K562 (cell line): Measurements from ENCODE around the gene SDCCAG8. TPM values are rescaled to one million over a fixed set of nuclear protein-coding genes. Genes with fewer than 3 reads are reported as not detected.

Experiments
- ATAC-seq: fragments of 200-7000 bp; cut with Tn5 transposase; 3 replicates; pipeline ENCODE4 v1.9.1; 2020; ENCODE audit warnings: moderate library complexity
- BruUV-seq: library from RNA; stranded (reverse); fragments of 400-500 nt; replicated peaks from 2 replicates; lab custom pipeline; 2021; lab: Mats Ljungman, UMichigan
- CTCF ChIA-PET: fragments of 300-600 bp; formaldehyde crosslinking; extraction: SDS; loops from one replicate; lab custom pipeline; 2021; ENCODE audit warnings: low intra/inter-chr PET ratio; lab: Yijun Ruan, JAX
- POLR2A ChIA-PET: fragments of 300-600, 350-650 bp; sonication (Branson Sonifier 250); formaldehyde crosslinking; extraction: SDS; loops from one replicate; lab custom pipeline; 2021; ENCODE audit warnings: antibody characterized with exemption, inconsistent platforms; lab: Yijun Ruan, JAX
- DNase-seq, 4 experiments: peaks; one replicate each; pipeline versions ENCODE4 v3.0.0 to v3.0.0-alpha.2; 2011 to 2018; ENCODE audit warnings: low spot score in 3 of 4, mixed read lengths in 3 of 4; ENCODE audit errors: extremely low read depth in 1 of 4
- FAIRE-seq: peaks from 2 replicates; lab custom pipeline; 2011; peaks lifted over from hg19 to GRCh38; lab: Jason Lieb, UNC
- H2AFZ ChIP-seq: 2 replicates; pipeline ENCODE4 v1.6.0; 2011; ENCODE audit warnings: low read depth, low read length, control low read depth, inconsistent platforms
- H3K27ac ChIP-seq: fragments of 200-600 bp; 3 replicates; pipeline ENCODE4 v1.8.0; 2011; ENCODE audit warnings: low read depth, mild to moderate bottlenecking, control low read depth, inconsistent platforms, low read length, moderate library complexity, mixed read lengths; ENCODE audit errors: extremely low read depth
- H3K27me3 ChIP-seq, 2 experiments: fragments of 300-600 bp in 1 of 2; 2 replicates in 1 of 2; 3 replicates in 1 of 2; pipeline versions ENCODE4 v1.6.0 to v1.8.0; 2011; ENCODE audit warnings: inconsistent platforms in 2 of 2, low read length in 2 of 2, mild to moderate bottlenecking in 1 of 2, mixed read lengths in 1 of 2, moderate library complexity in 1 of 2; ENCODE audit not compliant: control insufficient read depth in 2 of 2, insufficient read depth in 2 of 2
- H3K36me3 ChIP-seq: fragments of 300-600 bp; 3 replicates; pipeline ENCODE4 v1.8.0; 2011; ENCODE audit warnings: mild to moderate bottlenecking, low read length, inconsistent platforms; ENCODE audit not compliant: control insufficient read depth, insufficient read depth
- H3K4me1 ChIP-seq, 2 experiments: fragments of 200-600 bp in 1 of 2; replicated peaks in 1 of 2; 2 replicates in 1 of 2; 3 replicates in 1 of 2; pipeline versions ENCODE4 v1.5.1 to v1.8.0; 2011; ENCODE audit warnings: inconsistent platforms in 2 of 2, low read length in 2 of 2, mild to moderate bottlenecking in 1 of 2, mixed read lengths in 1 of 2, moderate library complexity in 1 of 2; ENCODE audit not compliant: control insufficient read depth in 2 of 2, insufficient read depth in 2 of 2
- H3K4me2 ChIP-seq: 2 replicates; pipeline ENCODE4 v1.6.1; 2011; ENCODE audit warnings: low read length, control low read depth, inconsistent platforms, mixed read lengths; ENCODE audit not compliant: insufficient read depth
- H3K4me3 ChIP-seq: fragments of 200-600 bp; sonication (generic), shearing (Covaris generic); 2 replicates; pipeline ENCODE4 v1.5.1; 2016; ENCODE audit warnings: control low read depth, inconsistent platforms
- H3K79me2 ChIP-seq: fragments of 200-600 bp; 3 replicates; pipeline ENCODE4 v1.8.0; 2011; ENCODE audit warnings: low read length, inconsistent platforms; ENCODE audit not compliant: control insufficient read depth, insufficient read depth
- H3K9ac ChIP-seq, 2 experiments: 2 replicates each; pipeline versions ENCODE4 v1.6.0 to v1.6.1; 2011; ENCODE audit warnings: low read depth in 2 of 2, low read length in 2 of 2, control low read depth in 1 of 2, inconsistent platforms in 1 of 2, mild to moderate bottlenecking in 1 of 2, mixed read lengths in 1 of 2; ENCODE audit not compliant: insufficient read depth in 1 of 2
- H3K9me1 ChIP-seq: one replicate; pipeline ENCODE4 v1.6.0; 2011; ENCODE audit warnings: inconsistent platforms, mild to moderate bottlenecking, low read length, moderate library complexity; ENCODE audit not compliant: control insufficient read depth, insufficient read depth
- H3K9me3 ChIP-seq: replicated peaks from 2 replicates; pipeline ENCODE4 v1.5.1; 2011; ENCODE audit warnings: low read depth, low read length, inconsistent platforms; ENCODE audit not compliant: control insufficient read depth, insufficient read depth
- H4K20me1 ChIP-seq: replicated peaks from 2 replicates; pipeline ENCODE4 v1.6.1; 2011; ENCODE audit warnings: low read length, inconsistent platforms, mixed read lengths; ENCODE audit not compliant: control insufficient read depth, insufficient read depth
- DPF2 ChIP-seq: fragments of 450-650 bp; IDR thresholded peaks from 2 replicates; pipeline ENCODE4 v1.6.1; 2016
- EHMT2 ChIP-seq: fragments of 450-650 bp; IDR thresholded peaks from 2 replicates; pipeline ENCODE4 v1.6.1; 2018; ENCODE audit warnings: antibody characterized with exemption
- HMG20A ChIP-seq: fragments of 450-650 bp; formaldehyde crosslinking; conservative IDR thresholded peaks from 2 replicates; pipeline ENCODE4 v1.4.0; 2020; ENCODE audit warnings: mild to moderate bottlenecking, mixed read lengths
- JUN ChIP-seq, 2 experiments: sonication (generic) in 1 of 2; formaldehyde crosslinking in 1 of 2; IDR thresholded peaks; 2 replicates each; pipeline versions ENCODE4 v1.6.1 to v1.8.0; 2012 to 2022; ENCODE audit warnings: borderline replicate concordance in 2 of 2, mild to moderate bottlenecking in 2 of 2, improper control_type of control experiment in 1 of 2, low read depth in 1 of 2, low read length in 1 of 2, missing genetic modification reagents in 1 of 2
- JUNB ChIP-seq: fragments of 450-650 bp; formaldehyde crosslinking; conservative IDR thresholded peaks from 2 replicates; pipeline ENCODE4 v1.4.0; 2020; ENCODE audit warnings: mild to moderate bottlenecking
- JUND ChIP-seq, 2 experiments: IDR thresholded peaks; 2 replicates in 1 of 2; 3 replicates in 1 of 2; pipeline ENCODE4 v1.6.1; 2011; ENCODE audit warnings: borderline replicate concordance in 2 of 2, low read depth in 2 of 2, low read length in 2 of 2, improper control_type of control experiment in 1 of 2, missing biosample characterization in 1 of 2, missing genetic modification characterization in 1 of 2, missing genetic modification reagents in 1 of 2
- MEIS2 ChIP-seq: fragments of 450-650 bp; IDR thresholded peaks from 2 replicates; pipeline ENCODE4 v1.6.1; 2014; ENCODE audit warnings: mild to moderate bottlenecking; ENCODE audit not compliant: partially characterized antibody
- PBX2 ChIP-seq, 2 experiments: IDR thresholded peaks in 1 of 2; conservative IDR thresholded peaks in 1 of 2; 2 replicates each; pipeline ENCODE4 v1.6.1; 2016; ENCODE audit warnings: low read depth in 2 of 2, mild to moderate bottlenecking in 1 of 2, missing compliant biosample characterization in 1 of 2, missing genetic modification characterization in 1 of 2, moderate library complexity in 1 of 2
- SMARCA4 ChIP-seq: fragments of 450-650 bp; IDR thresholded peaks from 2 replicates; pipeline ENCODE4 v1.6.1; 2016
- SMARCC2 ChIP-seq: fragments of 450-650 bp; IDR thresholded peaks from 2 replicates; pipeline ENCODE4 v1.6.1; 2017; ENCODE audit warnings: antibody characterized with exemption, moderate library complexity, mild to moderate bottlenecking, low read depth
- SMARCE1 ChIP-seq: fragments of 450-650 bp; IDR thresholded peaks from 2 replicates; pipeline ENCODE4 v1.7.1; 2016; ENCODE audit warnings: mild to moderate bottlenecking
- ZNF217 ChIP-seq: sonication (generic); formaldehyde crosslinking; IDR thresholded peaks from 2 replicates; pipeline ENCODE4 v1.8.0; 2022; ENCODE audit warnings: mild to moderate bottlenecking, missing genetic modification reagents
- ZNF354B ChIP-seq: fragments of 250-450 bp; sonication (Bioruptor Pico); IDR thresholded peaks from 2 replicates; pipeline ENCODE4 v1.4.0; 2020
- ZNF507 ChIP-seq: conservative IDR thresholded peaks from 2 replicates; pipeline ENCODE4 v1.6.1; 2017; ENCODE audit warnings: missing genetic modification characterization, missing compliant biosample characterization
- ZNF766 ChIP-seq: fragments of 200-800 bp; sonication (Bioruptor generic); conservative IDR thresholded peaks from 2 replicates; pipeline ENCODE4 v1.6.1; 2016; ENCODE audit warnings: missing genetic modification characterization, missing compliant biosample characterization
- WGBS: fragments of 100-300 bp; shearing (Covaris generic); methylation state at CpG from one replicate; pipeline ENCODE4 v1.1.6; 2016; ENCODE audit warnings: low coverage, mixed read lengths; ENCODE audit not compliant: insufficient coverage; ENCODE audit errors: missing lambda C conversion rate; 5-methylcytosine and 5-hydroxymethylcytosine counted together
- in situ Hi-C: fragments of 300-500 bp; cut with MboI; formaldehyde crosslinking; loops from 4 replicates; pipeline ENCODE4 v1.15.0; 2018; ENCODE audit warnings: inconsistent platforms, mixed read lengths
- intact Hi-C: fragments of 100-400 bp; cut with micrococcal nuclease; formaldehyde crosslinking; loops from 2 replicates; pipeline ENCODE4 v1.14.2; 2022
- polyA plus RNA-seq, 8 experiments: library from polyadenylated mRNA; depleted of rRNA in 4 of 8; stranded (reverse) in 5 of 8; unstranded in 3 of 8; fragments of >200 nt; fragmentation: Nextera tagmentation in 2 of 8; fragmentation: Illumina TruSeq in 1 of 8; extraction: Ambion mirVana in 2 of 8; extraction: Trizol in 1 of 8; gene quantifications; 2 replicates each; pipeline versions ENCODE4 v1.2.1 to v1.2.3, GENCODE V29; 2011 to 2014; ENCODE audit warnings: inconsistent platforms in 1 of 8, missing spikeins in 1 of 8
- total RNA-seq, 7 experiments: library from RNA; depleted of rRNA in 6 of 7; stranded (reverse); fragments of >200 nt in 6 of 7; fragmentation: Illumina TruSeq in 2 of 7; extraction: Trizol in 2 of 7; gene quantifications; 2 replicates each; pipeline versions ENCODE4 v1.2.1 to v1.2.3, GENCODE V29; 2011 to 2021; ENCODE audit warnings: low replicate concordance in 1 of 7
- TF ChIP-seq, protein P1 (sequence below), 2 experiments: fragments of 450-650 bp in 1 of 2; sonication (generic) in 1 of 2; formaldehyde crosslinking in 1 of 2; IDR thresholded peaks in 1 of 2; conservative IDR thresholded peaks in 1 of 2; 2 replicates each; pipeline versions ENCODE4 v1.6.1 to v1.8.1; 2016 to 2023; ENCODE audit warnings: mild to moderate bottlenecking in 2 of 2, moderate library complexity in 2 of 2, inconsistent platforms in 1 of 2, missing genetic modification reagents in 1 of 2

SDCCAG8 gene
- total and polyA plus RNA-seq, 9 of the 15 experiments (the other 6 are each of a cell fraction or from before 2014, with no cell fraction given), result 17.9 to 36.7 (median 25.4) TPM

GRCh38 chr1:243407284-243408018 lies 151.6 kb downstream of the SDCCAG8 start:
- no peak overlapping the region for H3K4me3 ChIP-seq
- H3K27ac ChIP-seq, result no peak overlapping the region
- in situ Hi-C loops, result no loop called here
- H3K36me3 ChIP-seq, result no peaks in the 10 kb centered on the region
- BruUV-seq, result no TSS peak
- no peaks in the 10 kb centered on the region for H3K9me1 ChIP-seq
- DNase-seq, result no peak
- H3K4me2 ChIP-seq, result no peak overlapping the region
- no peak for ATAC-seq
- no peaks in the 10 kb centered on the region; a peak in 2 of 5 replicates for H3K4me1 ChIP-seq
- POLR2A ChIA-PET, result no interaction called here
- WGBS, result 4% methylated on average over 3 of the region's 3 CpGs
- CTCF ChIA-PET, result no interaction called here
- H3K79me2 ChIP-seq, result no peaks in the 10 kb centered on the region
- no peaks in the 10 kb centered on the region for H4K20me1 ChIP-seq
- intact Hi-C loops, result loop anchor here (2.0 kb wide), 1 partner anchor 63 kb away; no protein-coding TSS in a partner anchor
- no peak for FAIRE-seq
- no peak overlapping the region for H3K9ac ChIP-seq
- H3K9me3 ChIP-seq, result no peaks in the 10 kb centered on the region
- no peaks in the 10 kb centered on the region for H3K27me3 ChIP-seq
- no peak overlapping the region for H2AFZ ChIP-seq
- TF ChIP-seq SMARCC2 (peak; percentile 45; the same call in 1 of the 2 replicates), ZNF507 (tag) (peak; percentile 92), JUND (IDR thresholded peaks at IDR 0.05; ENCODE audit: borderline replicate concordance, low read depth, low read length) (peak; percentile 93), JUND (tag; IDR thresholded peaks at IDR 0.05; ENCODE audit: borderline replicate concordance, low read depth, low read length) (peak; percentile 96), SMARCA4 (peak; percentile 60; the same call in 1 of the 2 replicates), ZNF354B (peak; percentile 87), SMARCE1 (peak; percentile 74; the same call in 1 of the 2 replicates), PBX2 (CRISPR knock-in tag; IDR thresholded peaks at IDR 0.05; ENCODE audit: low read depth) (no peak), PBX2 (tag; conservative IDR thresholded peaks at IDR 0.05; ENCODE audit: low read depth) (peak; percentile 57), MEIS2 (peak; percentile 80), ZNF217 (CRISPR knock-in tag) (no peak), JUN (IDR thresholded peaks at IDR 0.05; ENCODE audit: borderline replicate concordance, low read depth, low read length) (peak; percentile 72), JUN (CRISPR knock-in tag; IDR thresholded peaks at IDR 0.05; ENCODE audit: borderline replicate concordance) (no peak), JUNB (CRISPR knock-in tag) (peak; percentile 38; the same call in 1 of the 2 replicates), EHMT2 (peak; percentile 75), ZNF766 (CRISPR knock-in tag) (0 out of 2 replicates have a peak, but pooled peaks have one; percentile 25), HMG20A (CRISPR knock-in tag) (no peak), DPF2 (peak; percentile 56; the same call in 1 of the 2 replicates)
- TF ChIP-seq, protein P1, sequence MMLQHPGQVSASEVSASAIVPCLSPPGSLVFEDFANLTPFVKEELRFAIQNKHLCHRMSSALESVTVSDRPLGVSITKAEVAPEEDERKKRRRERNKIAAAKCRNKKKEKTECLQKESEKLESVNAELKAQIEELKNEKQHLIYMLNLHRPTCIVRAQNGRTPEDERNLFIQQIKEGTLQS (IDR thresholded peaks at IDR 0.05), result peak; percentile 85
- TF ChIP-seq, protein P1 (CRISPR knock-in tag; conservative IDR thresholded peaks at IDR 0.05), result no peak
